GM19240 (cell line): ENCODE data around the gene PKNOX2.

Experiments
- DNase-seq: peaks from one replicate; pipeline ENCODE4 v3.0.0; 2011; ENCODE audit warnings: low spot score; ENCODE audit not compliant: insufficient read length

The PKNOX2 gene

DNA sequence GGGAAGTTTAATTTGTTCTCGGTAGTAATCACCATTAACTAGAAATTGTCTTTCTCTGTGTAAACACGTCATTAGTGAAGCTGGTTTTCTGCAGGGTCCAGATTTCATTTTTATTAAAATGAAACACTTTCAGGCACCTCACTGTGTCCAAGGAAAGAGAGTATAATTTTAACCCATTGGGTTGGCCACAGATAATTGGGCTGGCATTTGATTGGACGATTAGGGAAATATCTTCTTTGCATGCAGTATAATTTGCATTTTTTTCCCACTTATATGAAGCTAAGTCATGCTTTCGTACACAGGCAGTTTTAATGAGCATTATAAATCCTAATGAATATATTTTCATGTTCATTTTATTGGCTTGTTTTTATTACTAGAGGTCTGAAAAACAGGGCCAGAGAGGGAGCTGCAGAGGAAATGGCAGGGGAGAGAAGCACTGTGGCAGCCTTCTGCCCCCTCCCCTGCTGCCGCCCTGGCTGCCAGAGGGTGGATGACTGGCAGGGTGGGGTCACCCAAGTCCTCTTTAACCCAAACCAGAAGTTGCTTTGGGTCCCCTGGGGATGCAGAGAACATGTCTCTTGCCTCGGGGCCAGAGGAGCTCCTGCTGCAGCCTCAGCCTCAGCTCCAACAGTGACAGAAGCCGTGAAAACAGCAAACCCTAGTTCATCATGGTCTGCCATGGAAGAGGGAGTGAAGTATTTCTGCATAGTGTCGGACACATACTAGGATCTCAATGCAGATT lies 93.9 kb downstream of the PKNOX2 start:
- DNase-seq, result no peak

DNA sequence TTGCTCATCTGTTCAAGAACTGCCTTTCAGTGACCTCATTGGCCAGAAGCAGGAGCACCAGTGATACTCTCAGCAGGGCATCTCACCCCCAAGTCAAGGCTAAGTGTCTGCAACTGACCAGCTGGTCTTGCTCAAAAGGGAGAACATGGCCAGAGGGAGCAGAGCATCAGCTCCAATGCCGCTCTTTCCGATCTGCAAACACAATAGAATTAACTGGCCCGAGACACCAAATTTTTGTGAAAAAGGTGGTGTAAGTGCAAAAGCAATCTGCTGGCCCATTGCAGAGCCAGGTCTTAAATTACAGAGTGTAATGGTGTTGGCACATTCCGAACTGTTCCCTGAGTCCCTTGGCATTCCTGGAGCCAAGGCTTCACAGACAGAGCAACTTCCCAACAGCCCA lies 97.0 kb downstream of the PKNOX2 start:
- no peak for DNase-seq

DNA sequence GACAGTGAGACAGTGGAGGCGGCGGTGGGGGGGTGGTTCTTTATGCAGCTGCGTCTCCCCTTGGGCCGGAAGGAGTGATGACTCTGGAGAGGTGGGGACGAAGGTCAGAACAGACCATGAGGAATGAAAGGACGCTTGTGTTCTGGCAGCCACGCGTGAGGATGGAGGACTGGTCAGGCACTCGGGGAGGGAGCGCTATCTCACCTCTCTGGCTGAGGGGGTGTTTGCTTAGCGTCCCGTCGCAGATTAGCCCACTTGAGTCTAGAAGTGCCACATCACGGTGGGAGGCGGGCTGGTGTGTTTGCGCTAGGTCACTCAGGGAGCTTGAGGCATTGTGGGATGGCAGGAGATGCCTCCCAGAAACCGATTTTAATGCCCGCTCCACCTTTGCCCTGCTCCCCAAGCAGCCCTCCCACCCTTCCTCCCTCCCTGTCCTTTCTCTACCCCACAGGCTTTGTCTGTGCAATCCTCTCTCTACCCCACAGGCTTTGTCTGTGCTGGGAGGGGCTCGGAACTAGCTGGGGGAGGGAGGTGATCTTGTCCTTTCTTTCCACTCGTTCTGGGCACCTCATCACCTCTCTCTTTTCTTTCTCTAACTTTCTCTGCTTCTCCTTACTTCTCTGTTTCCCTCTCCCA lies 97.8 kb downstream of the PKNOX2 start:
- no peak for DNase-seq

DNA sequence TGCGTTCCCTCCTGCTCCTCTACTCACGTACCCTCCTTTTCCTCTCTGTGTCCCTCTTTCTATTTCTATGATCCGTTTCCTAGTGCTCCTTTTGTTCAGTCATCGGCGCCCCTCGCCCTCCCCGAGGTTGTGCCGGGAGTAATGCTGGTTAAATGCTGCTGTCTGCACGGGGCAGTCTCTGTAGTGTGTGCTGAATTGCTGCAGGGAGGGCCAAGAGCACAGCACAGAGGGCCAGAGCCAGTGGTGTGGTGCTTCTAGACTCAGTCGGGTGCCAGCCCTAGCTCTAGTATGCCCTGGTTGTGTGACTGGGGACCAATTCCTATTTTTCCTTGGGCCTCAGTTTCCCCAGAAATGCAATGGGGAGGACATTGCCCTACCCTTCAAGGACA lies 98.3 kb downstream of the PKNOX2 start:
- no peak for DNase-seq

DNA sequence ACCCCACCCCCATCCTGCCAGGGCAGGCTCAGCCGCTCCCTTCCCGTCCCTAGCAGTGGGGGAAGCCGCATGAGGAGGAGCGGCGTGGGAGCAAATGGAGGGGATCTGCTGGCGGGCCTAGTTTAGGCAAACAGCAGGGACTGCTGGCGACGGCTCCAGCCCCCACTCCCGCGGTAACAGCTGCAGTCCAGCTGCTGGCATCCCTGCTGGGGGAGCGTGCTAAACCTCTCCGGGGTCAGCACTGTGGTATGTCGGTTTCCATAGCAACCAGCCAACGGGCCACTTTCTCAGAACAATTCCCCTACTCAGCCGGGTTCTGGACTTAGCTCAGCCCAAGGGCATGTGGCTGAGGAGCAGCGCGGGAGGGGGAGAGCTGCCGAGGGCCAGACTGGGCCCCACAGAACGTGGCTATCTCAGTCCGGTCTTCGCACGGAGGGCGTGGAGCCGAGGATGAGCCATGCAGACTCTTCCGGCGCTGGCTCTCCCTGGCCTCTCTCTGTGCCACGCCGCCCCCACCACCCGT lies 98.8 kb downstream of the PKNOX2 start:
- no peak for DNase-seq

DNA sequence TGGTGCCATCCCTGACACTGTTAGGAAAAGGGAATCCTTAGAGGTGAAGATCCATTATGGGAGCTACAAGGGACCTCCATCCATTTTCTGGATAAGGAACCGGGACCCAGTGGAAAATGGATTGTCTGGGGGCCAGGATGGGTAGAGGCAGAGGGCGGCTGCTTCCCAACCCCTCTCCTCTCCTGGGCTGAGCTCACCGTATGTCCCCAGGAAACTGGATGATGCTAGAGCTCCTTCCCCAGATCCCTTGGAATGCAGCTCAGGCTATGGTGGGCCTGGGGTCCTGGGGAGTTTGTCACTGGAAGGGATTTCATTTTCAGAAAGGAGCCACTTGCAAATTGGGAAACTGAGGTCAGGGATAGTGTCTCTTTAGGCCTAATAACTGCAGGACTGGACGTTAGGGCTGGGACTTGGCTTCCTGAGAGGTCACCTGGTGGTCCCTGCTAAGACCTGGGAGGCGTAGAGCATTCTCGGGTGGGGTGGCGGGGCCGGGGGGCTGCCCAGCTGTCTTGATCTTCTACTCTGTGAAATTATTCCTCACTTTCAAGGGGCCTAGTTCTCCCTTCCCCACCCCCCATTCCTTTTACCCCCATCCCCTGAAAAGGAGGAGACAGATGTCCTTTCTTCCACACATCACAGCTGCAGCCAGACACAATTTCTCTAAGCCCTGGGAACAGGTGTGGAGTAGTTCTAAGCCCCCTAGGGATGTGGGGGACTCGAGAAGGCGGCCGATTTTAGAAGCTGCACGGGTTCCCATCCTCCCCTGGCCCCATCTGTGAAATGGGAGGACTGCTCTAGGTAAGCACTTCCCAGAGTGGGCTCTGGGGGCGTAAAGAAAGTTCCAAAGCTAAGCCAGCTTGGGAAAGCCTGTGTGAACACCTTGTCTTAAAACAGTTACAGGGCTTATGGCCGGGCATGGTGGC lies 99.8 kb downstream of the PKNOX2 start:
- DNase-seq, result no peak

DNA sequence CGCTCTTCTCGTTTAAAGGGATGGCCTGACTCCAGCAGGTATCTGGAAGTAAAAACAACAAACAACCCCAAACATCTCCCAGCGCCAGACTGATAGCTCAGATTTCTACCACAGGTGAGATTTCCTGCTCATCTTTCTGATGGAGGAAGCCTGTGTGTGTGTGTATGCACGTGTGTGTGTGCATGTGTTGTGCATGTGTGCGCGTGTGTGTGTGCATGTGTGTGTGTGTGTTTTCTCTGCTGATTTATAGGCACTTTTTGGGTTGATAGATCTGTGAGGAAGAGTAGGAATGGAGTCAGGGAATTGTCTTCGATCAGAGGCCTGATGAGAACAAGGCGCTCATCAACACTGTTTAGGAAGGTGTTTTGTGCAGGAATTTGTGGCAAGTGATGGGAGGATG lies 103.0 kb downstream of the PKNOX2 start:
- no peak for DNase-seq

DNA sequence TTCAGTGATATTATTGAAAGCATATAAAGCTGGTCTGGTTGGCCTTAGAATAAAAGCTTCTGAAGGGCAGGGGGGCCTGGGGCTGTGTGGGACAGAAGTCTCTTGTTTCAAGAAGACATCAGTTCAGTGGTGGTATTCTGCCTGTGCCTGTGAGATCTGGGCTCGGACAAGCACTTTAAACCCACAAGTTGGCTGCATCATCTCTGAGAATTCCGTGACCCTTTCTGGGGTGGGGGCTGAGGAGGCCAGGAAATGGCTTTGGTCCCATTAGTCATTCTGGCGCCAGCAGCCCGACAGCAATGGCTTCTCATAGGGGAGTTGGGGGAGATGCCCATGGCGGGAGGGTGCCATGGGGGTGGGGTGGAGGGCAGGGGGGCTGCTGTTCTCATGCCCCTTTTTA lies 104.1 kb downstream of the PKNOX2 start:
- DNase-seq, result no peak

DNA sequence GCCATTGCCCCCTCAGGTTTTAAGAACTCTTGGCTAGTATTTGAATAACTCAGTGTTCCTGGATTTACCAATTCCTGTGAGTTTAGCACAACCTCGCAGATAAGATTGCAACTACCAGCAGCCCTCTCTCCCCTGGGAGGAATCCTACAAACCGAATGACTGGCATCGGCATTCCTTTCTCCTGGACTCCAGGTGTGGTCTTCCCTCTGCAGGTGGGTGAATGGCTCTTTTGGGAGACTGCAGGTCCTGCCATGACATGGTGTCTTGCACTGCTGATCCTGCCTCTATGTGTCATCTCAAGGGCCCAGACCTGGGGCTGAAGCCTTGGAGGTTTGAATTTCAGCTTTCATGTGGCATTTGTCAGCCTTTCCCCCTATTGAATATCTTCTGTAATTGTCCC lies 105.6 kb downstream of the PKNOX2 start:
- DNase-seq, result no peak

DNA sequence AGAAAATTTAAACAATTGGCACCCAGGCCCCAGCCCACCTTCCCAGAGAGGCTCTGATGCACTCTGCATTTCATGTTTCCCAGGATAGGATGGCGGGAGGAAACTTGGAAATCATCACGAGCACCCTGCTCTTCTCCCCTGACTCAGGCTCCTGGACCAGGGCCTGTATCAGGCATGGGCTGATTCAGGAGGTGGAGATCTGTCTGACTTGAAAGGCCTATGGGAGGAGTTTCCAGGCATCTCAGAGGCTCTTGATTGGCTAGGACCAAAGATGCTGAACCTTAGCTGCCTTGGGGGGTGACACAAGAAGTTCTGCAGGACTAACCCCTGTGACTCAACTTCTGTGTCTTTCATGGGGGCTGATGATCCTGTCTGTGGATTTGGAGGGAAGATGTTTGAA lies 106.2 kb downstream of the PKNOX2 start:
- DNase-seq, result no peak

DNA sequence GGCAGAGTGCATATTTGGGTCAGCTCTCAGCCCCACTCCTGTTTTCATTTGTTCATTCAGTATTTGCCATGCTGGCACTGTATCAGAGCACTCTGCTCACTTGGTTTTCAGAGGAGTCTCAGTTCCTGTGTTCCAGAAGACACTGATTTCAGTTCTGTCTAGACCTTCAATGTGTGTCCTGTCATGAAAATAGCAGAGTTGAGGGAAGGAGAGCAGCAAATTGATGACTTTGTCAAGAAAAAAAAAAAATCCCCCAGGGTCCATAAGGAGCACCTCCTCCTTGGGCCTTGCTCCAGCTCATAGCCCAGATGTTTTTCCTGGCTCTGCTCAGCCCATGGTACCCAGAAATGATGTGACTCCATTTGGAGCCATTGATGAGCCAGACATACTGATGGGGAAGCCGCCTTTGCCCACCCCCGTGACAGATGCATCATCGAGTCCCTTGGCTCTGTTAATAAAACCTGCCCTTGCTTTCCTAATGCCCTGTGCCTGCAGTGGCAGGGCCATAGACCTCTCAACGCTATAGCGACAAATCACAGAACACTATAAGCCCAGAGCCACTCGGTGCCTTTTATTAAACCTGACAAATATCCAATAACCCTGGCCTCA lies 107.0 kb downstream of the PKNOX2 start:
- no peak for DNase-seq

DNA sequence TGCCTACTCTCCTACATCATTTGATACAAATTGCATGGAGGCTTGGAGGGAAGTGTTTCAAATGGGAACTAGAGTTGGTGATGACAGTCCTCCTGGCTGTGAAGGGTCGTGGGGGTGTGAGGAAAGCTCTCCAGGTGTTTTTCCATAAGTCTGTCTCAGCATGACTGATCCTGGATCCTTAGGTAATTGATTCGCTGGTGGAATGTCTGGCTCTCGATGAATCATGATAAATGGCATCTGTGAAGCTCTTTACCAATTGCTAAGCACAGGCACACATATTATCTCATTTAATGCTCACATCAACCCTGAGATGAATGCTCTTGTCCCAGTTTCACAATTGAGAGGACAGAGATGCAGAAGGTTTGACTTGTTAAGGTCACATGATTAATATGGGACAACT lies 107.5 kb downstream of the PKNOX2 start:
- no peak for DNase-seq

DNA sequence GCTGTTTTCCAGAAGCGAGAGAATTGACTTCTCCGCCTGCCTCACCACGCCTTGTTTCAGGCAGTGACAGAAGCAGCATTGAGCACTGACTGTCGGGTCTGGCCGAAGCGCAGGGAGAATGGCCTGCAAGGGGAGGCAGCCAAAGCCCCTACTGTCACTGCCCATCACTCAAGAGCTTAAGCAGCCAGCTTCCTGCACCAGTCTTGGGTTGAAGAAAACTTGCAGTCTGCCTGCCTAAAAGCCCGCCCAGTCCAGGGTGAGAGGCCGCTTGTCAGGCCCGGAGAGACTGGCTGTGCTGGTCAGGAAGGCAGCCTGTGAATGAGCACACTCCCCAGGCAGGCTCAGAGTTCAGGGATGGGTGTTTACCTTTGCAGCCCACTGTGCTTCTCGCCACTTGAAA lies 108.3 kb downstream of the PKNOX2 start:
- DNase-seq, result no peak

DNA sequence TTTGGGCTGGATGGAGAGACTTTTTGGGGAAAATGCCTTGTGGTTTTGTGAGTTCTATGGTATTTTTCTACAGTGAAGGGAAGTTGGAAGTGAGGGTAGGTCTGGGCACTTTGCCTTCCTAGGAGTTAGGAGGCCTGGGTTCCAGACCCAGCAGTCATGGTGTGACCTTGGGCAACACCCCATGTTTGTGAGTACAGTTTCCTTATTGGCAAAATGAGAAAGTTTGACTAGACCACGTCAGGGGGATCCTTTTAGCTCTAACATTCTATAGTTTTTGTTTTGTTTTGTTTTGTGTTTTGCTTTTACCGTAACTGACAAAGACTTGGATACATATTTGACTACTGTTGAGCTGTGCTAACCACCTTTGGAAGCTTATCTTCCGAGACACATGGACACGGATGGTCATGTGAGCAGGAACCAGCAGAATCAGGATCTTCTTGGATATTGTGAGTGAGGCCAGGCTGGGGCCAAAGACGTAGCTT lies 109.0 kb downstream of the PKNOX2 start:
- no peak for DNase-seq

DNA sequence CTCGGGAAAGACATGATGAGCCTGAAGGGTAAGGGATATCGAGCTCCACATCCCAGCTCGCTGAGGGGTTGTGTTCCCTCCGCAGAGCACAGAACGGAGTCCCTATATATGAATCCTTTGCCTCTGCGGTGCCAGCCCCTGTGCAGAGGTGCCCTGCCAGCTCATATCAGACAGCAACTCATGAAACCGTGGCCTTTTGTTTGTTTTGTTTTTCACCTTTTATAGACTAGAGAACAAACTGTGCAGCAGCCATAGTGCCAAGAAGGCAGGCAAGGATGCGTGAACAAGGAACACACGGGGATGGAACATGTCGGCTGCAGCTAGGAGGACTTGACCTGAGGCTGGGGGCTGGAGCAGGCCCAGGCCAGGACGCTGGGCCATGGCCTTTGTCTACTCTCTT lies 109.8 kb downstream of the PKNOX2 start:
- DNase-seq, result no peak

DNA sequence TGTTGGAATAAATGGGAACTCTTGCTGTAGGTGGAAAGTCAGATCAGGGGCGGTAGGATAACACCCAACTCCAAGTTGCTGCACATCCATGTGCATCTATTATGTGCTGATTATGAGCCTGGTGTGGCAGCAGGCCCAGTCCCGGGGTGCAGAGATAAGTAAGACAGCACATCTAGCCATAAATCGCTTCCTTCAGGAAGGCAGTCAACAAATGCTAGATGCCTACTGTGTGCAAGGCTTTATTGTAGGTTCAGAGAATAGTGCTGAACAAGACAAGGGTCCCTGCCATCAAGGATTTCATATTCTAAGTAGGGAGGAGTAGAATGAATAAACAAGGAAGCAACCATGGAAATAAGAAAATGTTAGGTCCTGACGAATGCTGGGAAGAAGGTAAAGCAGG lies 110.2 kb downstream of the PKNOX2 start:
- DNase-seq, result no peak

DNA sequence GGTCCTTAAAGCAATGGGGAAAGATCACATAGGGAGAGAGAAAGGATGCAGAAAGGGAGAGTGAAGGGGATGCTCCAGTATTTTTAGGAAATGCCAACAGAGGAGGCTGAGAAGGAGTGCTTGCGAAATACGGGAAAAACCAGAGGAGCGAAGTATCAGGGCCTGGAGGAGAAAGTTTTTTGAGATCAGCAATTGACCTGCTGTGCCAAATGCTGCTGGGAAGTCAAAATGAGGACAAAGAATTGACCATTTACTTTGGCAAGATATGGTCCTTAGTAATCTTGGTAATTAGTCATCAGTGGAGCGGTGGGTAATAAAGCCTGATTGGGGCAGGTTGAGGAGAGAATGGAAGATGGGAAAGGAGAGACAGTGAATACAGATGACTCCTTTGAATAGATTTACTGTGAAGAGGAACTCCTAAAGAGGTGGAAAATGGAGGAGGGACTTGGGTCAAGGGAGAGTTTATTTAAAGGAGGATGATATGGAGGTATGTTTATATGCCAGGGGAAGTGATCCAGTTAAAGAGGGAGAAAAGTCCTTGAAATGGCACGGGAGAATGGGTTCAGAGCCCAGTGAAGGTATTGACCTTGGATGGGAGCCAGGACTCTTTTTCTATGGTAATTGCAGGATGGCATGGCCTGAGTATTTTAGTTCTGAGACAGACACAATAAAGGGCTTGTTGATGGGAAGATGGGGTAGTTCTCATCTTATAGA lies 111.5 kb downstream of the PKNOX2 start:
- DNase-seq, result no peak

DNA sequence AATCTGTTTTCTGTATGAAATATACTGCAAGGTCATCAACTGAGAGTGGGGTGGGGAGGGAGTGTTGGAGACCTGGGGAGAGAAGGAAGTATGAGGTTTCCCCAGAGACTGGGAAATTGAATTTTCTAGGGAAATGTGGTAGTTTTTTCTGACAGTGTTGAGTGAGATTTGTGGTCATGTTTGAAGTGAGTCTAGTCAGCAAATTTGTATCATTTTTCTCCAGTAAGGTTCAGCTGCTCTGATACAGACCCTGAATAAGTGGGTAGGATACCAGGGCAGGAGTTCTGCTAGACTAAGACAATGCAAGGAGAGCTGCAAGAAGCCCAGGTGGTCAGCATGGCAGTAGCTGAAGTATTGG lies 112.0 kb downstream of the PKNOX2 start:
- no peak for DNase-seq

DNA sequence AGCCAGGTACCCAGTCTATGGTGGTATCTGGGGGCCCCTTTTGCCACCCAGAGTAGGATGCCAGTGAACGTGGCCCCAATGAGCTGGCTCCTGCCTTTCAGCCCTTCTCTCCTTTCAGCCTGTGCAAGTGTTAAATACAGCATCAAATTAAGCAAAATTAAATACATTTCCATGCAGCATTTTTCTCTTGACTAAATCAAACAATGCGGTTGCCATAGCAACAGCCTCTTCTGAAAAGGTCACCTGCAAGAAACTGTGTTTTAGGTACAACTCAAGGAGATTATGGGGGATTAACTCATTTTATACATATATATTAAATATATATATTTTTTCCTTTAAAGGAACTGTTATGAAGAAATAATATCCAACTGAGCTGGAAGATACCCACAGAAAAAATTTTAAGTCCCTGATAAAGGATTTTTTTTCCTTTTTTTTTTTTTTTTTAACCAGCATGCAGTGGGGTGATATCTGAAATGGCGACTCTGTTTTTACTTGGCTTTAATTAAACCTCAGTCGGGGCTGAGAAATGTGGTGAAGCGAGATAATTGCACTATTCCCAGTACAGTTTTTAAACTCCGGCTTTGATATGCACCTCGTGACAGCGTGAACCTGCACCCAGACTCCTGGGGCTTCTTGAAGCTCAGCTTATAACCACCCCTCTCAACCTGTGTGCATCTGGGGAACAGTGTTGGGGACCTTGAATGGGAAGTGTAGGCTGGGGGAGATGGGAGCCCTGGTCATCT lies 115.3 kb downstream of the PKNOX2 start:
- no peak for DNase-seq

DNA sequence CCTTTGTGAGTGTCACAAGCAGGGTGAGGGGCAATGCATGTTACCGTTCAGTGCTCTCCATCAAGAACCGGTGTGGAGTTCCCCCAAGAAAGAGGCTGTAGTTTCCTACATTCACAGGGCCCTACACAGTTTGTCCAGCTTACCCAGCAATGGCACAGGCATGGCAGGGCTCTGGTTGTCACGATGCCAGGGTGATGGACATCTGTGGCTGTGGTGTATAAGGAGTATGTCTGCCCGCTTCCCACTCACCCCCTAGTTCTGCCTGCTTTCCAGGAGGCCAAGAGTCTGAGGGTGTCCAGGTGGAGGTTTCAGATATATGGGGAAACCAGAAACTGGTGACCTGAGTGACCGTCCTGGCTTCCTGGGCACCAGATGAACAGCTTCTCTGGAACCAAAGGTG lies 116.1 kb downstream of the PKNOX2 start:
- DNase-seq, result no peak
